Stimulated activated naive CD8-positive, alpha-beta T cell treated with anti-CD3 and anti-CD28 coated beads, Interleukin-15, amount 100 ng/mL, for 72 hours (primary cell): ENCODE data around the gene RPL14.
"Not testable (repeated sequence)": the region's sequence is repeated elsewhere in the genome, so short reads cannot be mapped to it uniquely, and the experiment has no call there.

Experiments
- ATAC-seq: fragments of 150-1000 bp; cut with Tn5 transposase; 2 replicates; pipeline ENCODE4 v1.10.0; 2021; ENCODE audit warnings: mild to moderate bottlenecking, moderate library complexity
- DNase-seq, 2 donors: peaks; one replicate each; pipeline ENCODE4 v3.0.0; 2021 to 2022
- H3K27ac Mint-ChIP-seq, 2 donors: one replicate each; pipeline ENCODE4 v1.8.0; 2022; ENCODE audit warnings: mild to moderate bottlenecking in 2 of 2, mixed read lengths in 2 of 2, moderate library complexity in 2 of 2
- H3K27me3 Mint-ChIP-seq: one replicate; pipeline ENCODE4 v1.8.0; 2022; ENCODE audit warnings: mixed read lengths
- H3K4me1 Mint-ChIP-seq: one replicate; pipeline ENCODE4 v1.8.0; 2022; ENCODE audit warnings: mild to moderate bottlenecking, mixed read lengths
- H3K4me3 Mint-ChIP-seq, 2 donors: one replicate each; pipeline ENCODE4 v1.8.0; 2022; ENCODE audit warnings: mild to moderate bottlenecking in 2 of 2, mixed read lengths in 2 of 2, moderate library complexity in 1 of 2
- H3K9me3 Mint-ChIP-seq, 2 donors: one replicate each; pipeline ENCODE4 v1.8.0; 2022; ENCODE audit warnings: mixed read lengths in 2 of 2

RPL14 gene

GRCh38 chr3:40453933-40454332 is 3.2 kb upstream of the RPL14 start:
- DNase-seq: no peak
- Mint-ChIP-seq H3K4me3 (peak overlapping the region; percentile 99 to 100), H3K27me3 (no peaks in the 10 kb centered on the region), H3K9me3 (no peaks in the 10 kb centered on the region), H3K27ac (no peak overlapping the region), H3K4me1 (peaks cover 45% of the 10 kb centered on the region)
- ATAC-seq: no peak

- H3K9me3 Mint-ChIP-seq: no peaks in the 10 kb centered on the region
- H3K27me3 Mint-ChIP-seq: no peaks in the 10 kb centered on the region
- peak overlapping the region in 1 of 2 donors; percentile 89 for H3K4me3 Mint-ChIP-seq
- H3K27ac Mint-ChIP-seq: no peak overlapping the region
- no peak for ATAC-seq
- no peak for DNase-seq
- H3K4me1 Mint-ChIP-seq: peaks cover 53% of the 10 kb centered on the region
Observed at GRCh38 chr3:40455328-40455727, 1.8 kb upstream of the RPL14 start.

GRCh38 chr3:40456279-40456939 is 730 bp upstream of the RPL14 start:
- ATAC-seq (no peak), DNase-seq (no peak)
- peaks cover 60% of the 10 kb centered on the region for H3K4me1 Mint-ChIP-seq
- H3K27ac Mint-ChIP-seq: peak overlapping the region; percentile 83 to 96
- H3K9me3 Mint-ChIP-seq: no peaks in the 10 kb centered on the region
- H3K4me3 Mint-ChIP-seq: peak overlapping the region; percentile 84 to 89
- no peaks in the 10 kb centered on the region for H3K27me3 Mint-ChIP-seq

- H3K4me3 Mint-ChIP-seq: peak overlapping the region; percentile 84 to 89
Observed at GRCh38 chr3:40458473-40458872, 1.3 kb downstream of the RPL14 start.

GRCh38 chr3:40460481-40460880 is 3.3 kb downstream of the RPL14 start:
- DNase-seq, ATAC-seq, H3K4me3 Mint-ChIP-seq, H3K9me3 Mint-ChIP-seq, H3K27me3 Mint-ChIP-seq: not testable (repeated sequence)
- Mint-ChIP-seq H3K27ac (peak overlapping the region in 1 of 2 donors; percentile 31), H3K4me1 (peaks cover 63% of the 10 kb centered on the region)

More at GRCh38 chr3:40458473-40458872, 1.3 kb downstream of the RPL14 start:
- ATAC-seq (no peak), DNase-seq (no peak)
- Mint-ChIP-seq H3K27ac (peak overlapping the region in 1 of 2 donors; percentile 92), H3K4me1 (peaks cover 62% of the 10 kb centered on the region), H3K9me3 (no peaks in the 10 kb centered on the region), H3K27me3 (no peaks in the 10 kb centered on the region)

- DNase-seq: no peak
- peak overlapping the region in 1 of 2 donors; percentile 19 for H3K27ac Mint-ChIP-seq
- H3K27me3 Mint-ChIP-seq: no peaks in the 10 kb centered on the region
- no peak for ATAC-seq
- H3K4me1 Mint-ChIP-seq: peaks cover 57% of the 10 kb centered on the region
- no peak overlapping the region for H3K4me3 Mint-ChIP-seq
- H3K9me3 Mint-ChIP-seq: no peaks in the 10 kb centered on the region
Observed at GRCh38 chr3:40461161-40461560, 4.0 kb downstream of the RPL14 start.

GRCh38 chr3:40462838-40463237 is 5.7 kb downstream of the RPL14 start:
- not testable (repeated sequence) for DNase-seq, ATAC-seq, H3K9me3 Mint-ChIP-seq, H3K27me3 Mint-ChIP-seq, H3K27ac Mint-ChIP-seq, H3K4me3 Mint-ChIP-seq
- H3K4me1 Mint-ChIP-seq: peaks cover 54% of the 10 kb centered on the region

GRCh38 chr3:40463579-40463978 is 6.4 kb downstream of the RPL14 start:
- Mint-ChIP-seq H3K27me3 (no peaks in the 10 kb centered on the region), H3K9me3 (no peaks in the 10 kb centered on the region), H3K27ac (no peak overlapping the region), H3K4me3 (no peak overlapping the region), H3K4me1 (peaks cover 47% of the 10 kb centered on the region)
- DNase-seq (no peak), ATAC-seq (no peak)

GRCh38 chr3:40464339-40465110 is 7.4 kb downstream of the RPL14 start:
- ATAC-seq (peak; percentile 85), DNase-seq (no peak)
- Mint-ChIP-seq H3K9me3 (no peaks in the 10 kb centered on the region), H3K4me1 (peaks cover 38% of the 10 kb centered on the region), H3K4me3 (peak overlapping the region in 1 of 2 donors; percentile 20), H3K27ac (peak overlapping the region; percentile 14 to 47), H3K27me3 (no peaks in the 10 kb centered on the region)

GRCh38 chr3:40465111-40465407 is 7.9 kb downstream of the RPL14 start:
- peak overlapping the region in 1 of 2 donors; percentile 47 for H3K27ac Mint-ChIP-seq
- no peaks in the 10 kb centered on the region for H3K9me3 Mint-ChIP-seq
- H3K27me3 Mint-ChIP-seq: no peaks in the 10 kb centered on the region
- H3K4me3 Mint-ChIP-seq: no peak overlapping the region
- no peak for ATAC-seq
- no peak for DNase-seq
- H3K4me1 Mint-ChIP-seq: peaks cover 38% of the 10 kb centered on the region

- Mint-ChIP-seq H3K4me1 (peaks cover 34% of the 10 kb centered on the region), H3K27ac (peak overlapping the region in 1 of 2 donors; percentile 8), H3K4me3 (no peak overlapping the region), H3K27me3 (no peaks in the 10 kb centered on the region), H3K9me3 (no peaks in the 10 kb centered on the region)
- ATAC-seq: no peak
- no peak for DNase-seq
Observed at GRCh38 chr3:40465456-40465855, 8.3 kb downstream of the RPL14 start.

GRCh38 chr3:40468018-40468417 is 10.9 kb downstream of the RPL14 start:
- peaks cover 20% of the 10 kb centered on the region for H3K4me1 Mint-ChIP-seq
- H3K9me3 Mint-ChIP-seq: no peaks in the 10 kb centered on the region
- no peaks in the 10 kb centered on the region for H3K27me3 Mint-ChIP-seq
- H3K4me3 Mint-ChIP-seq: no peak overlapping the region
- H3K27ac Mint-ChIP-seq: no peak overlapping the region
- DNase-seq (no peak), ATAC-seq (no peak)

- H3K27ac Mint-ChIP-seq: no peak overlapping the region
- no peak for DNase-seq
- ATAC-seq: no peak
- no peaks in the 10 kb centered on the region for H3K9me3 Mint-ChIP-seq
- no peaks in the 10 kb centered on the region for H3K4me1 Mint-ChIP-seq
- no peak overlapping the region for H3K4me3 Mint-ChIP-seq
- H3K27me3 Mint-ChIP-seq: no peaks in the 10 kb centered on the region
Observed at GRCh38 chr3:40470701-40471100, 13.6 kb downstream of the RPL14 start.

- no peaks in the 10 kb centered on the region for H3K9me3 Mint-ChIP-seq
- peak within 1 kb of the TSS; percentile 89 to 93 for H3K4me3 Mint-ChIP-seq
- ATAC-seq (peak; percentile 86), DNase-seq (peak; percentile 62)
- peaks cover 21% of the 10 kb centered on the region for H3K4me1 Mint-ChIP-seq
- H3K27me3 Mint-ChIP-seq: no peaks in the 10 kb centered on the region
- H3K27ac Mint-ChIP-seq: peak within 1 kb of the TSS; percentile 96 to 99
Observed at GRCh38 chr3:40476478-40477470, 19.6 kb downstream of the RPL14 start, which contains the start of gene ZNF619. ZNF619 (plus strand) TSS chr3:40477122; CDS start chr3:40477980, 858 bp downstream.

- no peak for ATAC-seq
Observed at GRCh38 chr3:40477666-40478065, 20.5 kb downstream of the RPL14 start.

More at GRCh38 chr3:40477666-40478065, 20.5 kb downstream of the RPL14 start:
- Mint-ChIP-seq H3K9me3 (no peaks in the 10 kb centered on the region), H3K27ac (peak overlapping the region; percentile 96 to 99), H3K4me3 (peak overlapping the region; percentile 89 to 93), H3K4me1 (peaks cover 28% of the 10 kb centered on the region), H3K27me3 (no peaks in the 10 kb centered on the region)
- DNase-seq: no peak
